ENCODE measurements around the gene MLF2. TPM values are rescaled to one million over a fixed set of nuclear protein-coding genes. Genes with fewer than 3 reads are reported as not detected.

Gene MLF2
- total and polyA plus RNA-seq, 9 of the 15 experiments (the other 6 are each of a cell fraction or from before 2014, with no cell fraction given): 11.4 to 190 (median 139) TPM

DNA sequence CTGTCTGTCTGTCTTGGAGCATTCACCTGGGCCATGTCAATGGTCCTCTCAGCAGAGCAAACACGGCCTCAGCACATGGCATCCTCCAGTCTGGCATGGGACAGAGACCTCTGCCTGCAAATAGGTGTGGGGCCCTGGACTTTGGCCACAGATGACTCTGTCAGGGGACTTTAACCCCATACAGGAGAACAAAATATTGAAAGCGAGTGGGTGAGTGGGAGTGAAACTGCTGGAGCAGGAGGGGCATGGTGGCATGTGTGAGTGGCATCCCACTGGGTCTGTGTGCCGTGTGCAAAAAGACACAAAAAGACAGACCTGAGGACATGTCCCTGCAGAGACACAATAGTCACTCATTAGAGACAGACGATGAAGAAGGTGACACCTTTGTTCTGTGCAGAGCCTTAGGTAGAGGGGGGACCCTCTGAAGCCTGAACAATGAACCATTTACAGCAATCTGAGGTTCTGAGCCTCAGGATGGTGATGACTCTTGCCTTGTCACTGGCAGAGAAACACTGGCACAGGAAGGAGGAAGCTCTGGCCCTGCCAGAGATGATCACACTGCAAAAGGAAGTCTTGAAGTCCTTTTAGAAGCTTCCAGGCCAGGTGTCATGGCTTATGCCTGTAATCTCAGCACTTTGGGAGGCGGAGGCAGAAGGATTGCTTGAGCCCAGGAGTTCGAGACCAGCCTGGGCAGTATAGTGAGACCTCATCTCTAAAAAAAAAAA is 26.9 kb upstream of the MLF2 start (continued):
- TF ChIP-seq NCOA4 (IDR thresholded peaks at IDR 0.05; ENCODE audit: partially characterized antibody): no peak

DNA sequence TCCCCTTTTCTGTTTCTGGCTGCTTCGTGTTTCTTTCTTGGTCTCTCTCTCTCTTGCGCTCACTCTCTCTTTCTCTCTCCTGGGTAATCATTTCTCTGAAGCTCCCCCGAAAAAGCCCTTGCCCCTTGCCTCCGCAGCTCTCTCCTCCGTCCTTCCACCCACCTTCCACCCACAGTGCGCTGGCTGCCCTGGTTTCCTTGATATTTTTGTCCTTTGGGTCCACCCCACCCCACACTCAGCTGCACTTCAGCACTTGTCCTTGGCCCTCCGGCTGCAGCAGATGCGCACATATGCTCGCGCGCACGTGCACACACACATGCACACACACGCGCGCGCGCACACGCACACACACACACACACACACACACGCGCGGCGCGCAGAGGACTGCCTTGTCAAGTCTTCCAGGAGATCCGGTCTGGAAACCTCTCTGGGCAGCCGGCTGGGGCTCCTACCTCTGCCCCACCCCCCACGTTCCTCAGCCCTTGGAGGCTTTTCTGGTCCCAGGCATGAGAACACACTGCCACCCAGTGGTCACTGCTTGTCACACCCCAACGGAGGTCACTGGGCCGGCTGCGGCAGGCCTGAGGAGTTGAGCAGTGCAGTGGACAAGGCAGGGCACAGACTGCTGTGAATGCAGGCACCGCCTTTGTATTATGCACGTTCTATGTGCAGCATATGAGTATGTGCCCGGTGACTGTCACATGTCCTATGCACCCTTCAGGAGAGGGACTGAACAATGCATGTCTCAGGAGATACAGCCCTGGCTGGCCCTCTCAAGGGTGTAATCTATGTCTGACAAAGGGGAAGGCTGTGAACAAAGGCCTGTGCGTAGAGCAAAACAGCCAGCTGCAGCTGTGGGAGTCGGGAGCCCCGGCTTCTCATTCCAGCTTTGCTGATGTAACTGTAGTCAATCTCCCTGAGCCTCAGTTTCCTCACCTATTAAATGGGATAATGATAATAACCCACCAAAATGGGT is 25.9 kb upstream of the MLF2 start:
- ChIA-PET POLR2A (interaction anchor here (2.0 kb wide), 1 partner anchor 12 kb away, joined by 17 read pairs; the partner anchor contains the start of gene PTMS), CTCF (ENCODE audit: low intra/inter-chr PET ratio) (interaction anchor here (0.6 to 2.5 kb wide), 4 partner anchors 12 to 65 kb away, joined by 3 to 24 read pairs (median 6); partner anchors contain the start of gene MLF2)
- H3K4me2 ChIP-seq (ENCODE audit: insufficient read depth, low read length): peak overlapping the region; percentile 81
- no peaks in the 10 kb centered on the region for H4K20me1 ChIP-seq (replicated peaks; ENCODE audit: control insufficient read depth, insufficient read depth, low read length)
- H3K4me1 ChIP-seq (replicated peaks in 1 of 2; ENCODE audit: control insufficient read depth in 2 of 2, insufficient read depth in 2 of 2, low read length in 2 of 2): peaks cover 5 to 21% of the 10 kb centered on the region in 2 experiments; a peak in 4 of 5 replicates
- H3K9ac ChIP-seq (ENCODE audit: insufficient read depth in 1 of 2, low read depth in 2 of 2, low read length in 2 of 2): peak overlapping the region; percentile 59 to 83
- intact Hi-C loops (cut with micrococcal nuclease) (loop anchor here (1.0 to 5.0 kb wide), 4 partner anchors 26 to 162 kb away; partner anchors contain the start of genes MLF2 and P3H3), in situ Hi-C loops (cut with MboI) (no loop called here)
- FAIRE-seq (peak; percentile 98), ATAC-seq (peak; percentile 98), DNase-seq (ENCODE audit: extremely low read depth in 1 of 4, low spot score in 3 of 4) (peak; percentile 83 to 93 (median 86))
- peak overlapping the region; percentile 95 for H2AFZ ChIP-seq (ENCODE audit: low read depth, low read length)
- 5% methylated on average over 20 of the region's 35 CpGs for WGBS (ENCODE audit: insufficient coverage, low coverage, missing lambda C conversion rate)
- BruUV-seq (replicated peaks): no TSS peak
- no peaks in the 10 kb centered on the region for H3K36me3 ChIP-seq (ENCODE audit: control insufficient read depth, insufficient read depth, low read length)
- H3K79me2 ChIP-seq (ENCODE audit: control insufficient read depth, insufficient read depth, low read length): no peaks in the 10 kb centered on the region
- H3K9me1 ChIP-seq (ENCODE audit: control insufficient read depth, insufficient read depth, low read length): no peaks in the 10 kb centered on the region
- H3K4me3 ChIP-seq: peak overlapping the region; percentile 41
- no peaks in the 10 kb centered on the region for H3K9me3 ChIP-seq (replicated peaks; ENCODE audit: control insufficient read depth, insufficient read depth, low read depth, low read length)
- H3K27me3 ChIP-seq (ENCODE audit: control insufficient read depth in 2 of 2, insufficient read depth in 2 of 2, low read length in 2 of 2): no peaks in the 10 kb centered on the region
- peak overlapping the region; percentile 39; the same call in 1 of the 3 replicates for H3K27ac ChIP-seq (ENCODE audit: extremely low read depth, low read depth, low read length)
- TF ChIP-seq JUND (IDR thresholded peaks at IDR 0.05; ENCODE audit: borderline replicate concordance, low read depth, low read length): peak; percentile 39; the same call in 1 of the 2 replicates
- TF ChIP-seq JUND (tag; IDR thresholded peaks at IDR 0.05; ENCODE audit: borderline replicate concordance, low read depth, low read length): no peak; the same call in 2 of the 3 replicates
- TF ChIP-seq SMAD4 (CRISPR knock-in tag; conservative IDR thresholded peaks at IDR 0.05): peak; percentile 60
- no peak for TF ChIP-seq MIER1 (IDR thresholded peaks at IDR 0.05; ENCODE audit: low read depth)
- TF ChIP-seq, protein P1, sequence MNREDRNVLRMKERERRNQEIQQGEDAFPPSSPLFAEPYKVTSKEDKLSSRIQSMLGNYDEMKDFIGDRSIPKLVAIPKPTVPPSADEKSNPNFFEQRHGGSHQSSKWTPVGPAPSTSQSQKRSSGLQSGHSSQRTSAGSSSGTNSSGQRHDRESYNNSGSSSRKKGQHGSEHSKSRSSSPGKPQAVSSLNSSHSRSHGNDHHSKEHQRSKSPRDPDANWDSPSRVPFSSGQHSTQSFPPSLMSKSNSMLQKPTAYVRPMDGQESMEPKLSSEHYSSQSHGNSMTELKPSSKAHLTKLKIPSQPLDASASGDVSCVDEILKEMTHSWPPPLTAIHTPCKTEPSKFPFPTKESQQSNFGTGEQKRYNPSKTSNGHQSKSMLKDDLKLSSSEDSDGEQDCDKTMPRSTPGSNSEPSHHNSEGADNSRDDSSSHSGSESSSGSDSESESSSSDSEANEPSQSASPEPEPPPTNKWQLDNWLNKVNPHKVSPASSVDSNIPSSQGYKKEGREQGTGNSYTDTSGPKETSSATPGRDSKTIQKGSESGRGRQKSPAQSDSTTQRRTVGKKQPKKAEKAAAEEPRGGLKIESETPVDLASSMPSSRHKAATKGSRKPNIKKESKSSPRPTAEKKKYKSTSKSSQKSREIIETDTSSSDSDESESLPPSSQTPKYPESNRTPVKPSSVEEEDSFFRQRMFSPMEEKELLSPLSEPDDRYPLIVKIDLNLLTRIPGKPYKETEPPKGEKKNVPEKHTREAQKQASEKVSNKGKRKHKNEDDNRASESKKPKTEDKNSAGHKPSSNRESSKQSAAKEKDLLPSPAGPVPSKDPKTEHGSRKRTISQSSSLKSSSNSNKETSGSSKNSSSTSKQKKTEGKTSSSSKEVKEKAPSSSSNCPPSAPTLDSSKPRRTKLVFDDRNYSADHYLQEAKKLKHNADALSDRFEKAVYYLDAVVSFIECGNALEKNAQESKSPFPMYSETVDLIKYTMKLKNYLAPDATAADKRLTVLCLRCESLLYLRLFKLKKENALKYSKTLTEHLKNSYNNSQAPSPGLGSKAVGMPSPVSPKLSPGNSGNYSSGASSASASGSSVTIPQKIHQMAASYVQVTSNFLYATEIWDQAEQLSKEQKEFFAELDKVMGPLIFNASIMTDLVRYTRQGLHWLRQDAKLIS (CRISPR knock-in tag; IDR thresholded peaks at IDR 0.05): no peak
- TF ChIP-seq, protein P2, sequence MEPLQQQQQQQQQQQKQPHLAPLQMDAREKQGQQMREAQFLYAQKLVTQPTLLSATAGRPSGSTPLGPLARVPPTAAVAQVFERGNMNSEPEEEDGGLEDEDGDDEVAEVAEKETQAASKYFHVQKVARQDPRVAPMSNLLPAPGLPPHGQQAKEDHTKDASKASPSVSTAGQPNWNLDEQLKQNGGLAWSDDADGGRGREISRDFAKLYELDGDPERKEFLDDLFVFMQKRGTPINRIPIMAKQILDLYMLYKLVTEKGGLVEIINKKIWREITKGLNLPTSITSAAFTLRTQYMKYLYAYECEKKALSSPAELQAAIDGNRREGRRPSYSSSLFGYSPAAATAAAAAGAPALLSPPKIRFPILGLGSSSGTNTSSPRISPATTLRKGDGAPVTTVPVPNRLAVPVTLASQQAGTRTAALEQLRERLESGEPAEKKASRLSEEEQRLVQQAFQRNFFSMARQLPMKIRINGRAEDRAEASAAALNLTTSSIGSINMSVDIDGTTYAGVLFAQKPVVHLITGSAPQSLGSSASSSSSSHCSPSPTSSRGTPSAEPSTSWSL (CRISPR knock-in tag; IDR thresholded peaks at IDR 0.05; ENCODE audit: borderline replicate concordance): no peak
- no peak for TF ChIP-seq NR3C1 (CRISPR knock-in tag; IDR thresholded peaks at IDR 0.05)
- peak; percentile 37 for TF ChIP-seq SAP30 (IDR thresholded peaks at IDR 0.05; ENCODE audit: borderline replicate concordance, insufficient read depth, low read depth, low read length, poor library complexity, severe bottlenecking)
- TF ChIP-seq ZNF253 (CRISPR knock-in tag; conservative IDR thresholded peaks at IDR 0.05): no peak
- TF ChIP-seq ZNF436 (CRISPR knock-in tag; IDR thresholded peaks at IDR 0.05): no peak
- no peak for TF ChIP-seq SNRNP70 (optimal IDR thresholded peaks at IDR 0.05; ENCODE audit: low read depth, low read length)

Measured in K562 (cell line).